ENCODE measurements around the gene PMVK. TPM values are rescaled to one million over a fixed set of nuclear protein-coding genes. Genes with fewer than 3 reads are reported as not detected.

Gene PMVK
- total RNA-seq, 1 experiment from 2014 or later = 26.3 TPM

GRCh38 chr1:154934358-154934948 lies 2.1 kb downstream of the PMVK start:
- Histone ChIP-seq H3K18ac (ENCODE audit: insufficient read length, low read depth, low read length) (no peak overlapping the region), H4K20me1 (ENCODE audit: control insufficient read depth, insufficient read depth, insufficient read length) (no peaks in the 10 kb centered on the region), H2AFZ (ENCODE audit: low read length) (no peak overlapping the region), H4K91ac (ENCODE audit: insufficient read length, low read depth, low read length) (no peak overlapping the region), H3K23me2 (ENCODE audit: insufficient read length, low read depth, low read length, poor library complexity, severe bottlenecking) (peaks cover 11% of the 10 kb centered on the region), H2BK5ac (ENCODE audit: insufficient read length, low read length) (no peak overlapping the region), H3K4me2 (ENCODE audit: insufficient read depth, insufficient read length, low read length) (no peak overlapping the region), H3K23ac (ENCODE audit: insufficient read length, low read depth, low read length) (no peak overlapping the region), H3T11ph (ENCODE audit: low read length) (no peak overlapping the region), H2BK15ac (ENCODE audit: low read depth, low read length) (no peak overlapping the region), H3K4ac (ENCODE audit: low read depth, low read length) (no peak overlapping the region), H2AK5ac (ENCODE audit: insufficient read length, low read length) (no peak overlapping the region), H2BK12ac (ENCODE audit: insufficient read length, low read depth, low read length) (no peak overlapping the region), H3K14ac (ENCODE audit: insufficient read depth, low read length) (no peak overlapping the region), H3K79me1 (ENCODE audit: insufficient read depth, low read depth, low read length, poor library complexity, severe bottlenecking) (no peaks in the 10 kb centered on the region), H3K79me2 (ENCODE audit: insufficient read depth, low read length) (no peaks in the 10 kb centered on the region), H3K9me3 (ENCODE audit: control insufficient read depth, low read depth, low read length) (no peaks in the 10 kb centered on the region), H3K4me1 (ENCODE audit: insufficient read depth, low read length) (no peaks in the 10 kb centered on the region; the same call in 1 of the 2 replicates), H3K9ac (ENCODE audit: extremely low read depth, insufficient read length, low read length) (no peak overlapping the region), H4K5ac (ENCODE audit: insufficient read length, low read depth, low read length) (no peak overlapping the region), H2BK120ac (ENCODE audit: low read depth, low read length, poor library complexity, severe bottlenecking) (no peak overlapping the region), H3K27me3 (ENCODE audit: insufficient read depth, low read length) (no peaks in the 10 kb centered on the region), H3K56ac (ENCODE audit: insufficient read length, low read depth, low read length) (no peak overlapping the region), H4K8ac (replicated peaks; ENCODE audit: insufficient read length, low read depth, low read length) (no peak overlapping the region), H3K27ac (ENCODE audit: insufficient read length, low read depth, low read length) (no peak overlapping the region), H2BK20ac (ENCODE audit: low read depth, low read length, poor library complexity, severe bottlenecking) (no peak overlapping the region)
- TF ChIP-seq CTCF (conservative IDR thresholded peaks at IDR 0.05) = no peak
- no peaks in the 10 kb centered on the region; the same call in 1 of the 2 replicates for H3K27me3 Mint-ChIP-seq (ENCODE audit: low read depth)
- H3K36me3 Mint-ChIP-seq (ENCODE audit: insufficient read depth in 1 of 3, low read depth in 3 of 3) = peaks cover 0 to 5% (median 0%) of the 10 kb centered on the region in 3 experiments; a peak in 3 of 7 replicates
- H3K9me3 Mint-ChIP-seq = no peaks in the 10 kb centered on the region; a peak in 2 of 5 replicates
- H3K4me1 Mint-ChIP-seq = peaks cover 14 to 16% of the 10 kb centered on the region in 2 experiments
- no peak for DNase-seq
- WGBS (ENCODE audit: extremely low coverage, insufficient read length, low lambda C conversion rate) = no CpG with 5 or more reads among the region's 5 CpGs
- no peak overlapping the region for H3K27ac Mint-ChIP-seq
- no peak overlapping the region; a peak in 1 of 5 replicates for H3K4me3 Mint-ChIP-seq

Data from H9 (cell line).